Measurements from ENCODE around the gene FMO1. TPM values are rescaled to one million over a fixed set of nuclear protein-coding genes. Genes with fewer than 3 reads are reported as not detected.

The FMO1 gene
- total RNA-seq, 2 experiments from 2014 or later, result 0.34 to 0.38 TPM

- Histone ChIP-seq H3K79me2 (ENCODE audit: insufficient read depth, low read depth, low read length) (no peaks in the 10 kb centered on the region), H3K36me3 (ENCODE audit: insufficient read depth, low read length) (no peaks in the 10 kb centered on the region), H3K4me3 (ENCODE audit: low read depth, low read length, poor library complexity, severe bottlenecking) (peak overlapping the region; percentile 22), H2AFZ (ENCODE audit: low read length) (peak overlapping the region; percentile 99), H3K4me1 (ENCODE audit: insufficient read depth, low read length, poor library complexity, severe bottlenecking) (peaks cover 54% of the 10 kb centered on the region), H3K27ac (ENCODE audit: low read depth, low read length, poor library complexity, severe bottlenecking) (peak overlapping the region; percentile 53), H3K9me3 (ENCODE audit: low read length) (no peaks in the 10 kb centered on the region), H3K4me2 (ENCODE audit: low read length) (peak overlapping the region; percentile 59), H3K9me2 (ENCODE audit: insufficient read depth, low read length) (no peaks in the 10 kb centered on the region), H4K20me1 (ENCODE audit: insufficient read depth, low read length) (no peaks in the 10 kb centered on the region)
- POLR2A ChIA-PET, result interaction anchor here (0.7 to 5.0 kb wide), 7 partner anchors 9 to 86 kb away, joined by 3 to 40 read pairs (median 5); no protein-coding TSS in a partner anchor
- intact Hi-C loops (cut with micrococcal nuclease; ENCODE audit: unreplicated experiment), result loop anchor here (1.0 kb wide), 1 partner anchor 27 kb away; no protein-coding TSS in a partner anchor
- TF ChIP-seq EZH2phosphoT487 (IDR thresholded peaks at IDR 0.05; ENCODE audit: borderline replicate concordance, low read depth, low read length) (no peak), CTCF (conservative IDR thresholded peaks at IDR 0.05; ENCODE audit: low read length) (no peak)
- no TSS peak for BruUV-seq (replicated peaks)
- CTCF ChIA-PET (ENCODE audit: unreplicated experiment), result interaction anchor here (2.4 kb wide), 1 partner anchor 34 kb away, joined by 5 read pairs; the partner anchor contains the start of gene FMO4
- peak; percentile 62 for DNase-seq (ENCODE audit: low spot score)
Observed at GRCh38 chr1:171279678-171280077, 31.4 kb downstream of the FMO1 start.

DNA sequence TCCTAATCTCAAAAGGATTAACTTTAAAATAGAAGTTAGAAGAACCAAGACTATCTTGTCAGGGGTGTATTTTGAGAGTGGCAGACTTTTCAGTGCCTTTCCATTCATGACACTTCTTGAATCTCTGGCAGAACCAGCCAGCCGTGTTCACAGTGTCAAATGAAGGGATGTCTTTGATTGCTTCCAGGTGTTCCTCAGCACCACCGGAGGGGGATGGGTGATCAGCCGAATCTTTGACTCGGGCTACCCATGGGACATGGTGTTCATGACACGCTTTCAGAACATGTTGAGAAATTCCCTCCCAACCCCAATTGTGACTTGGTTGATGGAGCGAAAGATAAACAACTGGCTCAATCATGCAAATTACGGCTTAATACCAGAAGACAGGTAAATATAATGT, 32.3 kb downstream of the FMO1 start:
- Histone ChIP-seq H3K9me2 (ENCODE audit: insufficient read depth, low read length) (no peaks in the 10 kb centered on the region), H4K20me1 (ENCODE audit: insufficient read depth, low read length) (no peaks in the 10 kb centered on the region), H3K9me3 (ENCODE audit: low read length) (no peaks in the 10 kb centered on the region), H3K4me1 (ENCODE audit: insufficient read depth, low read length, poor library complexity, severe bottlenecking) (peaks cover 54% of the 10 kb centered on the region), H3K4me2 (ENCODE audit: low read length) (peak overlapping the region; percentile 59), H3K4me3 (ENCODE audit: low read depth, low read length, poor library complexity, severe bottlenecking) (peak overlapping the region; percentile 5), H3K36me3 (ENCODE audit: insufficient read depth, low read length) (no peaks in the 10 kb centered on the region), H2AFZ (ENCODE audit: low read length) (peak overlapping the region; percentile 99), H3K79me2 (ENCODE audit: insufficient read depth, low read depth, low read length) (no peaks in the 10 kb centered on the region), H3K27ac (ENCODE audit: low read depth, low read length, poor library complexity, severe bottlenecking) (peak overlapping the region; percentile 53)
- ChIA-PET POLR2A (interaction anchor here (0.9 to 5.0 kb wide), 7 partner anchors 10 to 33 kb away, joined by 3 to 40 read pairs (median 5); partner anchors contain the start of gene FMO4), CTCF (ENCODE audit: unreplicated experiment) (interaction anchor here (2.4 kb wide), 1 partner anchor 33 kb away, joined by 5 read pairs; the partner anchor contains the start of gene FMO4)
- BruUV-seq (replicated peaks), result no TSS peak
- TF ChIP-seq EZH2phosphoT487 (IDR thresholded peaks at IDR 0.05; ENCODE audit: borderline replicate concordance, low read depth, low read length), result no peak
- TF ChIP-seq CTCF (conservative IDR thresholded peaks at IDR 0.05; ENCODE audit: low read length), result no peak
- intact Hi-C loops (cut with micrococcal nuclease; ENCODE audit: unreplicated experiment), result no loop called here
- peak; percentile 43 for DNase-seq (ENCODE audit: low spot score)

DNA sequence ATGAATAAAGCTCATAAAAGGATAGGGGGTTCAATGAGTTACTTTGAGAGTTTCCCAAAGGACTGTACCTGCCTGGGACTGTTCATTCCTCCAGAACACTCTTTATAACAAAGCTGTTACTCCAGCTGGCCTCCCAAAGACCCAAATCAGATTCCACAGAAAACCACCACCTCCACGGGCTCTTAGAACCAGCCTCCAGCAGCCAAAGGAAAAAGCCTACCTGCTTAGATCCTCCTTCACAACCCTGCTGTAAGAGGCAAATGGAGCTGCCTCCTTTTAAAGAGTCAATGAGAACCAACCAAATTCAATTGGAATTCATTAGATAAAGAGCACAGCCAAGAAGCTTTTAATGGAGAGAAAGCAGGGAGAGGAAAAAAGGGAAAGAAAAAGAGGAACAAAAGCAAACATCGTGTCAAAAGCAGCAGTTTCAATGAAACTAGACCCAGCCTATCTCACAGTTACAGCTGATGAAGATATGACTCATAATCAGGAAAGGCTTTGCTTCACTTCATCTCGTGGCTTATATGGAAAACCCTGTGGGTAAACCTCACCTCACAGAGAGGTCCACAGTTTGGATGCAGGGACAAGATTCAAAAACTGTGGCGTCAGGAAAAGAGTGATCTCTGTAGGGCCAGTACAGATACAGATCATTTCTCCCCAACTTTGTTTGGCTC, 37.9 kb downstream of the FMO1 start:
- H3K4me3 ChIP-seq (ENCODE audit: low read depth, low read length, poor library complexity, severe bottlenecking), result no peak overlapping the region
- no peak overlapping the region for H3K27ac ChIP-seq (ENCODE audit: low read depth, low read length, poor library complexity, severe bottlenecking)
- H3K9me2 ChIP-seq (ENCODE audit: insufficient read depth, low read length), result no peaks in the 10 kb centered on the region
- POLR2A ChIA-PET, result interaction anchor here (0.7 to 2.6 kb wide), 11 partner anchors 8 to 203 kb away, joined by 3 to 16 read pairs (median 3); partner anchors contain the start of genes FMO2 and FMO4
- BruUV-seq (replicated peaks), result no TSS peak
- CTCF ChIA-PET (ENCODE audit: unreplicated experiment), result interaction anchor here (1.1 to 1.3 kb wide), 2 partner anchors 28 to 41 kb away, joined by 4 to 5 read pairs; partner anchors contain the start of gene FMO4
- H4K20me1 ChIP-seq (ENCODE audit: insufficient read depth, low read length), result no peaks in the 10 kb centered on the region
- peak overlapping the region; percentile 31 for H3K4me2 ChIP-seq (ENCODE audit: low read length)
- H3K79me2 ChIP-seq (ENCODE audit: insufficient read depth, low read depth, low read length), result no peaks in the 10 kb centered on the region
- peaks cover 54% of the 10 kb centered on the region for H3K4me1 ChIP-seq (ENCODE audit: insufficient read depth, low read length, poor library complexity, severe bottlenecking)
- no peaks in the 10 kb centered on the region for H3K36me3 ChIP-seq (ENCODE audit: insufficient read depth, low read length)
- H2AFZ ChIP-seq (ENCODE audit: low read length), result peak overlapping the region; percentile 54; the same call in 1 of the 2 replicates
- H3K9me3 ChIP-seq (ENCODE audit: low read length), result no peaks in the 10 kb centered on the region
- intact Hi-C loops (cut with micrococcal nuclease; ENCODE audit: unreplicated experiment), result no loop called here
- TF ChIP-seq CTCF (conservative IDR thresholded peaks at IDR 0.05; ENCODE audit: low read length) (no peak), EZH2phosphoT487 (IDR thresholded peaks at IDR 0.05; ENCODE audit: borderline replicate concordance, low read depth, low read length) (no peak)
- DNase-seq (ENCODE audit: low spot score), result peak; percentile 14
